GM18858 (cell line): ENCODE data around the gene DYNLT2.
"Not testable (repeated sequence)": the region's sequence is repeated elsewhere in the genome, so short reads cannot be mapped to it uniquely, and the experiment has no call there.

Source experiments
- ATAC-seq: cut with Tn5 transposase; IDR thresholded peaks from one replicate; pipeline ENCODE4 v1.9.1; 2021; ENCODE audit not compliant: unreplicated experiment

Gene DYNLT2

DNA sequence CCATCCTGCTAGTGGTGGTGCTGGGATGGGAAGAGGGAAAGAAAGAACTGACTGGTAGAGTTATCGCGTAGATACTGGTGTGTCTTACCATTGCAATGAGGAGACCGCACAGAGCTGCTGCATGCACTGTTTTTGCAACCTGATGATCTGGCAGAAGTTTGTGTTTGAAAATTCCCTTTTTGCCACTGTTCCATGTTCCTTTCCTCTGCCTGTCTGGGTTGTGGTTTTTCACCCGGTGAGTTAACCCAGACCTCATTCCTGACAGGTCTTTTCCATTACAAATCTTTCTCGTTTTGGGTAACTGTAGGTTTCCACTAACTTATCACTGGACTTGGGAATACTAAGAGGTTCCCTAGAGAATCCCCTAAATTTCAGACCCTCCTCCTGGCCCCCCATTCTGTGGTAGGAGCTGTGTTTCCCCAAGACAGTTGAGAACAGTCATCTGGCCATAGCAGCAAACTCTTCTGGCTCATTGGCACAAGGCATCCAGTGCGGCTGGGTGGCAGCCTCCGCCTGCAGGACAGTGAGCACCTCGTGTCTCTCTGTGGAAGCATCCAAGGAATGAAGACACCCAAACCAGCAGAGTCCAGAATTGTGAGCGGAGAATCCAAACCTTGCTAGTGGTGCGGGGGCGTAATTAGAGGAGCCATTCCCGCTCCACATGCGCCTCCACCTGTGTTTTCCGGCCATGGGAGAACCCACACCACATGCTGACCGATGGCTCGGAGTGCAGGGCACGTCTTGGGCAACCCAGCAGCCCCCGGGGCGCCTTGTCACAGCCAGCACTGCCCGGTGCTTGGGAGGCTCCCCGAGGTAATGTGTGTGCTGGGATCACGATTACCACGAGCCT is 32.8 kb upstream of the DYNLT2 start:
- no peak for ATAC-seq

DNA sequence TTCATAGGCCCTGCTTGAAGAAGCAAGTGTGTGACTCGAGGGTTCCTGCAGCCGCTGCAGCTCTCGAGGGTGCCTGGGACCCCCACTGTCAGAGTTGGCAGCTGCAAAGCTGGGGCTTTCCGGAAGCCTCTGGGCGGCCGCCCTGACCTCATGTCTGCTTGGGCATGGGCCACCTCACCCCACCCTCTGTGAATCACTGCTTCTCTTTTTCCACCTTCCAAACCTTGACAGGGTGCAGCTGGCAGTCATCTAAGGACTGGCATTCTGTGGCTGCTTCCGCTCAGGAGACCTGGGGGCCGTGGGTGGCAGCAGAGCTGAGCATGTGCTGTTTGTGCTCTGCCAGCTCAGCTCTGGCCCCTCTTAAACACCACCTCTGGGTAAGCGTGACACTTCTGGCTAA is 32.0 kb upstream of the DYNLT2 start:
- no peak for ATAC-seq

DNA sequence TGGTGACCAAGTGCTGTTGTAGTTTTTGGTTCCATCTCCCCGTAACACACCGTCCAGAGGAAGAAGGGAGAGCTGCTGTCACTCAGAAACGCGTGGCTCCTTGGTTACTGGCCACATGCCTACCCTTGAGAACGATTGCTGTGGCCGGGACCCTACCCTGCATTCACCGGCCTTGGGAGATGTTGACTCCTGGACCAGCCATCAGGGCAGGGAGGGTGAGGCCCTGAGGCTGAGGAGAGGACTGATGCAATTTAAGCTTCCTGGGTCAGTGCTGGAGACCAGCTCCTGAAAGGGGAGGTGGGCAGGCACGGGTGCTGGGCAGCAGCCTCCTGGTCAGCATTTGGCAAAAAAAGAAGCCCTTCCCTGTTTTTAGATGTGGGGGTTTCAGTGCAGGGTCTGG is 31.6 kb upstream of the DYNLT2 start:
- no peak for ATAC-seq

DNA sequence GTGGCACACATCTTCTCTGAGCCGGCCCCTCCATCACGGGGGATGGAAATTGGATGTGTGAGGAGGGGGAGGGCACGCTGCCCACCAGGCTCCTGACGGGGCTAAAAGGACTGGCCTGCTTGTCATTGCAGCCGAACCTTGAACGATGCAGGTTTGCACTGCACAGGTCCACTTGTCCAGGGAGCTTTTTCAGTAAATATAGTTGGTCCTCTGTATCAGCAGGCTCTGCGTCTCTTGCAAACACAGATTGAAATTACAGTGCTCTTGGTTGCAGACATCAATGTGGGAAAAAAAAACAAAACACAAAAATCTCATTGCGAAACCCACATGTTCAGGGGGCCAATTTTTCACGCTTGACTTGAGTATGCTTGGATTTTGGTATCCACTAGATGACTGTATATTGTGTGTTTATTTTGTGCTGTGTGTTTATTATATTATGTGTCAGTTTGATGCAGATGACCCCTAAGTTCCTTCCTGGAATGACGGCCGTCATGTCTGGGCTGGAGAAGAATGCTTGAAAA is 29.3 kb upstream of the DYNLT2 start:
- ATAC-seq = no peak

DNA sequence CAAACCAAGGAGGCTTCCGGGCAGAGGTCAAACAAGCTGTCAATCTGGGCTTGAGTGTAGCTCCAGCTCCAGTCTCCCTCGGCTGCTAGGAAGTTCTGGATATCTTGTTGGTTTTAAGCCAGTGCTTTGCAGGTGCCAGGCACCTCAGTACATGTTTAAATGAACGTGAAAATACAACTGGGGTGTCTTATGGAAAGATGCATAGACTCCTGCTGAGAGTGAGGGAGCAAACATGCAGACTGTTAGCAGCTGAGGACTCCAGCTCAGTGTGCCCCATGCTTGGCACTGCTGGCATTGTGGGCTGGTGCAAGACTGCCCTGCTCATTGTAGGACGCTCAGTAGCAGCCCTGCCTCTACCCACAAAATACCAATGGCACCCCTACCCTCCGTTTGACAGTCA is 28.5 kb upstream of the DYNLT2 start:
- no peak for ATAC-seq

DNA sequence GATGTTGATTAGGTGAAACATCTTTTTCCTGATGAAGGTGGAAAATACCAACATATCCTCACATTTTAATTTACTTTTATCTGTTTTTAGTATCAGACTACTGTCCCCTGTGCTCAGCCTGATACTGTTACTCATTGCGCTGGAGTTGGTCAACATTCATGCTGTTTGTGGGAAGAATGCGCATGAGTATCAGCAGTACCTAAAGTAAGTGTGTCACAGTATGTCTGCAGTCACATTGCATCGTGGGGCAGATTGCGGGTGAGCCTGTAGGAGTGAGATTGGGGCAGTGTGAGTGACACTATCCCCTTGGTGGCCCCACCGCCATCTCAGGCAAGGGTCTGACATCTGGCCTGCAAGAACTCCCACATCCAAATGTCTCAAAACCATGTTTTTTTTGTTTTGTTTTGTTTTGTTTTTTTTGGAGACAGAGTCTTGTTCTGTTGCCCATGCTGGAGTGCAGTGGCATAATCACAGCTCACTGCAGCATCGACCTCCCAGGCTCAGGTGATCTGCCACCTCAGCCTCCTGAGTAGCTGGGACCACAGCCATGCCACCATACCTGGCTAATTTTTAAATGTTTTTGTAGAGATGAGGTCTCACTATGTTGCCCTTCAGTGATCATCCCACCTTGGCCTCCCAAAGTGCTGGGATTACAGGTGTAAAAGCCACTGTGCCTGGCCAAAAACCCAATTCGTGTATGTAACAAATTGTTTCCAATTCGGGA is 27.9 kb upstream of the DYNLT2 start:
- no peak for ATAC-seq

DNA sequence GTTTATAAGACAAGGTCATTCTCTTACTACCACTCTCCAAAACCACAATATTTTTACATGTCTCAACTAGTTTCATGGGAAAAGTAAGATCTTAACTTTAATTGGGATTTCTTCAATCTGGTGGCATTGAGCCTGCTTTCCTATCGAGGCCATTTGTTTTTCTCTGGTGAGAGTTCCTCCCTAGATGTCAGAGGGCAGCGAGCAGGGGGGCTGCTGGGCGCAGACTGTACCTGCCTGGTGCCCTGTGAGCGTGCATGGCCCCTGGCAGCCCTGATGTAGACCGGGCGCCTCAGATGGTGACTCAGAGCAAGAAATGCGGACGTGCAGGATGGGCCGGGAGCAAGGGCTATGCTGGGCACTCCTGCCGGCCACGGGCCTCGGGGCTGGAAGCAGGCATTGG is 27.3 kb upstream of the DYNLT2 start:
- ATAC-seq = no peak

DNA sequence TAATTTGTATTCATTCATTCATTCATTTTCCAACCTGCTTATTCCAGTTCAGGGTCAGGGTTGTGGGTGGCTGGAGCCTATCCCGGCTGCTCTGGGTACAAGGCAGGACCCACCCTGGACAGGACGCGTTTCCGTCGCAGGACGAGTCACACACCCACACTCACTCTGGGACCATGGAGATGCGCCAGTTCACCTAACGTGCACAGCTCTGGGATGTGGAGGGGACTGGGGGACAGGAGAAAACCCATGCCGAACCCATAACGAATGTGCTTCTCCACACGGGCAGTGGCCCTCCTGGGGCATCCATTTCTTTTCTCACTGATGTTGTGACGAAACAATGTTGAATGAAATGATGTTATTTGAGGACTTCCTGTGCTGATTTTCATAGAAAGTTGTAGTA is 26.5 kb upstream of the DYNLT2 start:
- ATAC-seq = no peak

DNA sequence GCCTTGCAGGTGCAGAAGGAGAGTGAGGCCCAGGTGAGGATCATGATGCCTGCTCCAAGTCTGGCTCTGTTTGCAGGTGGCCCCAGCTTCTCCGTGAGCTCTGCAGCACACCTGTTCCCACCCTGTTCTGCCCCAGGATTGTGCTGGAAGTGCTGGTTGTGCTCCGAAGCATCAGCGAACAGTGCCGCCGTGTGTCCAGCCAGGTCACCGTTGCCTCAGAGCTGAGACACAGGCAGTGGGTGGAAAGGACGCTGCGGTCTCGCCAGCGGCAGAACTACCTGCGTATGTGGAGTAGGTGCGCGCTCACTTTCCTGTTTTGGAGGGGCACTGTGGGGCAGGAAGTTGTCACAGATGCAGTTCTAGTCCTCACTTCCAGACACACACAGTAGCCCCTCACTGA is 25.0 kb upstream of the DYNLT2 start:
- no peak for ATAC-seq

DNA sequence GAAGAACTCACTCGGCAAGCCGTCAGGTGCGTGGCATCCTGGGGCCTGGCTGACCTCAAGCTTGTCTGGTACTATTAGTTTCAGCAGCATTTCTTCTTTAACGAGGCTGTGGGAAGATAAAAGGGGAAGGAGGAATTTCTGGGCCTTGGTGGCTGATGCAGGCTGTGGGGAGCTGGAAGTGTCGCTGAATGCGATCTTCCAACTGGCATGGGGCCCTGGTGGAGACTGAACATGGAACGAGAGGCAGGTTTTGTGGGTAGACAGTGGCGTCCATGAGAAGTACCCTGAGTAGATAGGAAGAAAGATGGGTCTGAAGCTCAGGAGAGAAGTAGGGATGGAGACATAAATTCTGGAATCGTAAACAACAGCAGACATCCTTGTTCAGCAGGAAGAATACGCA is 23.9 kb upstream of the DYNLT2 start:
- ATAC-seq = no peak

DNA sequence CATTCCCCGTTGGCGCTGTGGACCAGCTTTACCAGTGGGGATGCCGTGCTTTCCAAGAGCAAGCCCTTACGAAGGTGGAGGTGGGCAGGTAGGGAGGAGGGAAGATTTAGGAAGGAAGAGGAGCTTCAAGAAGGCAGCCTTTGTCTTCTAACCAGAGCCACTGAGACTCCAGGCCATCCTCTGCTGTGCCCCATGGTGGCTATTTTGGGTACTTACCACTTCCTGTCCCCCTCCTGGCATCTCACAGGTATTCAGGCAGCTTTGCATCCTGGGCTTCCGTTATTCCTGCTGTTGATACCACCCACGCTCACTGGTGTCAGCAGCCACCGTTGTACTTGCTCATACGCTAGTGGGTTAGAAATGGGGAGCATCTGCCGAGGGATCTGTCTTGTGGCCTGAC is 23.0 kb upstream of the DYNLT2 start:
- no peak for ATAC-seq

DNA sequence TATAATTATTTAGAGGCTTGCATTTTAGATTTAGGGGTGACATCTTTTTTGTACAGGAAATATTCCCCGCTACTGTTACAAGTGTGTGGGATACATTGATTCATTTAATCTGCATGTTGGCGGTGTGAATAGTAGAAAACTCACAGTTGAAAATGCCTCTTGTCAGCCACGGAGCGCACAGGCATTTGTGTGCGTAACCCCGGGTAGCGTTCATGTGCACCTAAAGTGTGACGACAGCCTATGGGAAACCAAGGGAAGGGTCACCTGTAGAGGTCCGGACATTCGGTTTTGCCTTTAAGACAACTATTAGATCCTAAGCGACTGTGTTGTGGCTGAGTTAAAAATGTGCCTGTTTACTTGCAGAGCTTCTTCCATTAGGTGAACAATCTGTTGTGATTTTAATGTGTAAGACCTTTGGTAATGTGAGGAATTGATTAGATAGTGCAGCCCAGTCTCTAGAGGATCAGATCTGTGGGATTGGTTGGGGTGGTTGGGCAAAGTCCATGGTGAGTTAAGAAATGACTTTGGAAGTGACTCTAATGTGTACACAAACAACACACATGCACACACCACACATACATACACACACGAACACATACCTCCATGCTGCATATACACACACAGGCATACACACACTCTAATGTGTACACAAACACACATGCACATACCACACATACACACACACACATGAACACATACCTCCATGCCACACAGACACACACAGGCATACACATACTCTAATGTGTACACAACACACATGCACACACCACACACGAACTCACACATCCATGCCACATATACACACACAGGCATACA is 15.8 kb upstream of the DYNLT2 start:
- ATAC-seq = no peak

DNA sequence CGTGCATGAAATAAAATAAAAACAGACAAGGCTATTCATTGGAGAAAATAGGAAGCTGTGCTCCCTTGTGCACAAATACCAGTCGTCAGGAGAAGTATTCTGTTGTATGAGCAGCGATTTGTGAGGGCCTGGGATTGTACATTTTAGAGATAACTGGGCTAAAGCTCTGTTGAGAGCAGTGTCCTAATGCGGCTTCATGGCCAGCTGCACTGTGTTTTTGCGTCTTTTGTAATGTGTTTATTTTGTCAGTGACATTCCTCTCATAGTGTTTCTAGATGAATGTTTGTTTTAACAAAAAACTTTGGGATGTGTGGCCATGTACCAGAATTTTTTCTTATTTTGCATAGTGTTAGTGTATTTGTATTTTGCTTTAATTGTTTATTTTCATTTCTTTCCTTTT is 14.9 kb upstream of the DYNLT2 start:
- ATAC-seq = no peak

DNA sequence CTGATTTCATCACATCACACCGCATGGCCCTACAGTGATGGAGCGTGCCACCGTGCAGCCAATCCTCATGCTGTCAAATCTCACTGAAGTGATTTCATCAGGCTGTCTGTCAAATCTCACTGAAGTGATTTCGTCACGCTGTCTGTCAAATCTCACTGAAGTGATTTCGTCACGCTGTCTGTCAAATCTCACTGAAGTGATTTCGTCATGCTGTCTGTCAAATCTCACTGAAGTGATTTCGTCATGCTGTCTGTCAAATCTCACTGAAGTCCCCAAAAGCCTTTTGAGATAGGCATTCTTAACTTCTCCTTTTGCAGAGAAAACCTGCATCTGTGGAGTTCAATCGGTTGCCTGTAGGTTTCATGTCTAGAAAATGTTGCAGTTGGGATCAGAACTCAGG is 14.4 kb upstream of the DYNLT2 start:
- not testable (repeated sequence) for ATAC-seq

DNA sequence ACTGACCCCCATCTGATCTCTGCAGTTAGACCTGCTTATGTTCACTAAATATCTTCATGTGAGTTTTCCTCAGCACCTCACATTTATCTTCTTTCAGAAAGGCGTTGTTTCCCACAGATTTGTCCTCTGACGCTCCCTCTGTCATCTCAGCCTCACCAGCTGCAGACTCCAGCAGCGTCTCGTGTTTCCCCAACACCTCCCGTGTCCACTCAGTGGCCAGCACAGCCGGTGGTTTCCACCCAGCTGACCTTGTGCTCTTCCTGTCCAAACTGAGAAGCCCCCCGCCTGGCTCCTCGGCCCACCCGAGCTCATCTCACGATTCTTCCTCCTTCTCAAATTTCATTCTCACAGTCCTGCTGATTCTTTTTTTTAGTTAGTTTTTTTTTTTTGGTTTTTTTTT is 12.5 kb upstream of the DYNLT2 start:
- no peak for ATAC-seq

DNA sequence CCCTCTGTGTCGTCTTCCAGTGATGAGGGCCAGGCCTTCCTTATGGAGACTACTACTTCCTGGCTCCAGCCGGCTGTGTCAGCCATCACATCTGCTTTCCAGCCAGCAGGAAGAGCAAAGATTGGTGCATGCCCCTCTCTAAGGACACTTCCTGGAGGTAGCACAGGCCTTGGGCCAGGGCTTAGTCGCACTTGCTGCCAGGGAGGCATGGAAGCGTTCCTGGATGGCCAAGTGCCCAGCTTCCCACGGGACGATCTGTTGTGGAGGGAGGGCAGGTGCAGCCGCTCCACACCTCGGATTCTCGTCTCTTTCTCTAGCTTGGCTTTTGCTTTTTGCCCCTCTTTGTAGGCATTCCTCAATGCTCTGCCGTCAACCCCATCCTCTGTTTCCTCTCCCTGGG is 11.9 kb upstream of the DYNLT2 start:
- ATAC-seq = no peak

DNA sequence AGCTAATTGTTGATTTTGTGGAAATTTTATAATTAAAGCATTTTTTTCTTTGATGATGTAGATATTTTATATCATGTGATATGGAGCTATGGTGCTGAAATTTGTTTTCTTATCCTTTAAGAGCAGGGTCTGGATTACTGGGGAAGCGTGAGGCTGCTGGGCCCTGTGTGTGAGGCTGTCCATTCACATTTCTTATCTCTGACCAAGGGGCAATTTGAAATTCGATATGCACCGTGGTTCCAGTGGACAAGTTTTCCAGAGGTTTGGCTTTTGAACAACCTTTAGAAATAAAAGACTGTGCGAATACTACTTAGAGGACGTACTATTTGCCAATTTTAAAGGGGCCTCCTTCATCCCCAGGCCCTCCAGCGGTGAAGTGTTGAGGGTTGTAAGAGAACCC is 3.8 kb upstream of the DYNLT2 start:
- no peak for ATAC-seq

DNA sequence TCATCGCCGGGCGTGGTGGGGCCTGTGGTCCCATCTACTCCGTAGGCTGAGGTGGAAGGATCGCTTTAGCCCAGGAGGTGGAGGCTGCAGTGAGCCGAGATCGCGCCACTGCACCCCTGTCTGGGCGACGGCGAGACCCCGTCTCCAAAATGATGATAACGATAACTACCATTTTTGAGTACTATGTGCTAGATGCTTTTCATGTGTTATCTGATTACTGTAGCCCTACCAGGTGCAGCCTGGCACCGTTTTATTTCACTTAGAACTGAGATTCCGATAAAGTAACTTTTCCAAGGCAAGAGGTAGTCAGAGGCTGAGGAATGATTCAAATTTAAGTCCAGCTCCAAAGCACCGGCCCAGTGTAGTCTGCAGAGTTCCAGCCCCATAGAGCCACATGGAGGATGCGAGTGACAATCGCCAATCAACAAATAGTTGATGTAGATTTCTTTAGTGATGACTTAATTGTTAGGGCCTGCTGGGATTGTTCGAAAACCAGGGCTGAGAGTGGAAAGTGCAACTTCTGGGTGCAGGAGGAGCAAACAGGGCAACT is 777 bp upstream of the DYNLT2 start:
- no peak for ATAC-seq

DNA sequence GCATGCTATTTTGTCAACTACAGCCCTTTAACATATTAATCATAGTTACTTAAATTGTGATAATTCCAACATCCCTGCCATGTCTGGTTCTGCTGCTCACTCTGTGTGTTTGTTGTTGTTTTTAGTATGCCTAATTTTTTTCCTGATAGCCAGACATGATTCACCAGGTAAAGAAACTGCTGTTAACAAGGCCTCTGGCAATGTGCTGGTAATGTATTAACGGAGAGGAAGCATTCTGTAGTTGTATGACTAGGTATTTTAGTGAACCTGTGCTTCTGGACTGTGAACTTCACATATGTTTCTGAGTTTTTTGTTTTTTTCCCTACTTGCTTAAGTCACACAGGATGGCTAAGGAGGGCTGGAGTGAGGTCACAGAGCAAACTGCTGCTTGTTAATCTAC is 4.8 kb downstream of the DYNLT2 start:
- no peak for ATAC-seq

DNA sequence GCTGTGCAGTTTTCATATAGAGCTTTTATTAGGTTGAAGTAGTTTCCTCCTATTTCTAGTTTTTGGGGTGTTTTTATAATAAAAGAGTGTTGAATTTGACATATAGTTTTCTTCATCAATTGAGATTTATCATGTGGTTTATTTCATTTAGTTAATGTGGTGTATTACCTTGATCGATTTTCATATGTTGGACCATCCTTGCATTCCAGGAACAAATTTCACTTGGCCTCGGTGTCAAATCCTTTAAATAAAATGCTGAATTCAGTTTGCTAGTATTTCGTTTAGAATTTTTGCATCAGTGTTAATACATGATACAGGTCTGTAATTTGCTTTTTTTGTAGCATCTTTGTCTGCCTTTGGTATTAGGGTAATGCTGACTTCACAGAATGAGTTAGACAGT is 6.0 kb downstream of the DYNLT2 start:
- no peak for ATAC-seq

DNA sequence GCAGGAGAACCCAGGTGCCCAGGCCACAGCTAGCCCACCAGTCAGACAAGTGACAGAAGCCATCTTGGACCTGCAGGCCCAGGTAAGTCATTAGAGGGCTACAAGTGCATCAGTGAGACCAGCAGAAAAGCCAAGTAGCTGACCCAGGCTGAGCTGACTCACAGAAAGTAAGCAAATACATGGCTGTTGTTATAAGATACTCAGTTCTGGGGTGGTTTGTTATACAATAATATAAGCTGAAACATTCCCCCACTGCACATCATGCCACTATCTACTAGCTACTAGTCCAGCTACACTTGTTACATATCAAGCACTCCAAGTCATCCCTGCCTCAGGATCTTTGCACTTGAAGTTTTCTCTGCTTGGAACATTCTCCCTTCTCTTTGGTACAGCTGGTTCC is 10.0 kb downstream of the DYNLT2 start:
- no peak for ATAC-seq
